Erythroblast (primary cell): ENCODE measurements around the gene PIGN.

Source experiments
- GATA1 ChIP-seq: IDR thresholded peaks from 2 replicates; pipeline ENCODE4 v1.6.1; 2011; ENCODE audit warnings: low read depth, mild to moderate bottlenecking, control low read depth, low read length, moderate library complexity
- POLR2A ChIP-seq: IDR thresholded peaks from 2 replicates; pipeline ENCODE4 v1.6.1; 2011; ENCODE audit warnings: mild to moderate bottlenecking, low read length

DNA sequence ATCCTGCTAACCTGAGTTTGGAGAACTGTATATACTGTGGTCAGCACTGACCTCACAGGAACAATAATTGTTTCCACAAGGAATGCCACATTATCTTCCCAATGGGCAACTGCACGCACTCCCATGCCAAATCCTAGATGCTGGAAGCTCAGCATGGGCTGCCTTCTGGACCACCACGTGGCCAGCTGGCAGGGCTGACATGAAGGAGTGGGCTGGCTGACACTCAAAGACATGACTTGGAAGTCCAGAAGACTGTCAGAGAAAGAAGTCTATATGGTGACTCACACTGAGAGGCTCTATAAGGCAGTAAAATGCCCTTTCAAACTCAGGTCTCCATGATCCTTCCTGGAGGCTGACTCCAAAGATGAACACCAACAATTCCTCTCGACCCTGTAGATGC lies 195.7 kb downstream of the PIGN start:
- TF ChIP-seq POLR2A (no peak), GATA1 (no peak)
